Activated CD4-positive, alpha-beta T cell treated with anti-CD3 and anti-CD28 coated beads, Interleukin-2, Interleukin-6, amounts not matched to agents 100 ng/mL and 50 ng/mL, durations not matched to agents 16 hours and 8 hours (primary cell): ENCODE results near the gene PAGE1.
"Not testable (repeated sequence)": the region's sequence is repeated elsewhere in the genome, so short reads cannot be mapped to it uniquely, and the experiment has no call there.

Source experiments
- DNase-seq: peaks from one replicate; pipeline ENCODE4 v3.0.0-alpha.2; 2020

Gene PAGE1

GRCh38 chrX:49695276-49696180 lies at the start of gene PAGE1:
Gene PAGE1, minus strand, starts transcription at chrX:49695984. Its CDS starts 1,214 bp downstream, at chrX:49694770.
- no peak for DNase-seq

GRCh38 chrX:49741501-49741900 lies 45.7 kb upstream of the PAGE1 start:
- DNase-seq: not testable (repeated sequence)

GRCh38 chrX:49727847-49728246 lies 32.1 kb upstream of the PAGE1 start:
- DNase-seq: no peak

- DNase-seq: no peak
These were observed 31.2 kb upstream of the PAGE1 start for GRCh38 chrX:49726966-49727365.

- no peak for DNase-seq
These were observed 30.4 kb upstream of the PAGE1 start for GRCh38 chrX:49725923-49726904.

- DNase-seq: no peak
These were observed 29.6 kb upstream of the PAGE1 start for GRCh38 chrX:49725401-49725800.

- DNase-seq: not testable (repeated sequence)
These were observed 24.3 kb upstream of the PAGE1 start for GRCh38 chrX:49720106-49720505.

GRCh38 chrX:49712577-49712976 lies 16.8 kb upstream of the PAGE1 start:
- no peak for DNase-seq

- no peak for DNase-seq
These were observed 15.0 kb upstream of the PAGE1 start for GRCh38 chrX:49710744-49711319.

- peak; percentile 75 for DNase-seq
These were observed 9.1 kb upstream of the PAGE1 start for GRCh38 chrX:49704691-49705404.

GRCh38 chrX:49701933-49702332 lies 6.1 kb upstream of the PAGE1 start:
- no peak for DNase-seq

GRCh38 chrX:49701323-49701722 lies 5.5 kb upstream of the PAGE1 start:
- DNase-seq: no peak

- no peak for DNase-seq
These were observed 20.6 kb downstream of the PAGE1 start for GRCh38 chrX:49675075-49675719.

GRCh38 chrX:49673394-49673793 lies 22.4 kb downstream of the PAGE1 start:
- DNase-seq: no peak

GRCh38 chrX:49664824-49665223 lies 31.0 kb downstream of the PAGE1 start:
- no peak for DNase-seq

- DNase-seq: no peak
These were observed 33.9 kb downstream of the PAGE1 start for GRCh38 chrX:49661881-49662280.

GRCh38 chrX:49659771-49660170 lies 36.0 kb downstream of the PAGE1 start:
- DNase-seq: no peak

GRCh38 chrX:49656533-49656932 lies 39.3 kb downstream of the PAGE1 start:
- no peak for DNase-seq

- DNase-seq: no peak
These were observed 50.7 kb downstream of the PAGE1 start for GRCh38 chrX:49644991-49645637.
